AG09319 (cell line): ENCODE results near the gene XRRA1.

Source experiments
- DNase-seq: peaks from one replicate; pipeline ENCODE4 v3.0.0-alpha.2; 2010; ENCODE audit warnings: low read depth; ENCODE audit errors: extremely low read depth
- TF ChIP-seq, protein P1 (sequence below): IDR thresholded peaks from 2 replicates; pipeline ENCODE4 v1.5.1; 2011; ENCODE audit warnings: low read depth, mild to moderate bottlenecking, inconsistent platforms, low read length, moderate library complexity

Gene XRRA1

GRCh38 chr11:74816664-74817063 is 132.2 kb downstream of the XRRA1 start:
- TF ChIP-seq, protein P1, sequence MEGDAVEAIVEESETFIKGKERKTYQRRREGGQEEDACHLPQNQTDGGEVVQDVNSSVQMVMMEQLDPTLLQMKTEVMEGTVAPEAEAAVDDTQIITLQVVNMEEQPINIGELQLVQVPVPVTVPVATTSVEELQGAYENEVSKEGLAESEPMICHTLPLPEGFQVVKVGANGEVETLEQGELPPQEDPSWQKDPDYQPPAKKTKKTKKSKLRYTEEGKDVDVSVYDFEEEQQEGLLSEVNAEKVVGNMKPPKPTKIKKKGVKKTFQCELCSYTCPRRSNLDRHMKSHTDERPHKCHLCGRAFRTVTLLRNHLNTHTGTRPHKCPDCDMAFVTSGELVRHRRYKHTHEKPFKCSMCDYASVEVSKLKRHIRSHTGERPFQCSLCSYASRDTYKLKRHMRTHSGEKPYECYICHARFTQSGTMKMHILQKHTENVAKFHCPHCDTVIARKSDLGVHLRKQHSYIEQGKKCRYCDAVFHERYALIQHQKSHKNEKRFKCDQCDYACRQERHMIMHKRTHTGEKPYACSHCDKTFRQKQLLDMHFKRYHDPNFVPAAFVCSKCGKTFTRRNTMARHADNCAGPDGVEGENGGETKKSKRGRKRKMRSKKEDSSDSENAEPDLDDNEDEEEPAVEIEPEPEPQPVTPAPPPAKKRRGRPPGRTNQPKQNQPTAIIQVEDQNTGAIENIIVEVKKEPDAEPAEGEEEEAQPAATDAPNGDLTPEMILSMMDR = no peak

GRCh38 chr11:74815966-74816365 is 132.9 kb downstream of the XRRA1 start:
- DNase-seq = no peak
- TF ChIP-seq, protein P1 = no peak

More at GRCh38 chr11:74816664-74817063, 132.2 kb downstream of the XRRA1 start:
- DNase-seq = no peak

GRCh38 chr11:74809801-74810200 is 139.1 kb downstream of the XRRA1 start:
- no peak for DNase-seq
- TF ChIP-seq, protein P1 = no peak

- TF ChIP-seq, protein P1 = no peak
- no peak for DNase-seq
These were observed 142.6 kb downstream of the XRRA1 start for GRCh38 chr11:74806267-74806666.

DNA sequence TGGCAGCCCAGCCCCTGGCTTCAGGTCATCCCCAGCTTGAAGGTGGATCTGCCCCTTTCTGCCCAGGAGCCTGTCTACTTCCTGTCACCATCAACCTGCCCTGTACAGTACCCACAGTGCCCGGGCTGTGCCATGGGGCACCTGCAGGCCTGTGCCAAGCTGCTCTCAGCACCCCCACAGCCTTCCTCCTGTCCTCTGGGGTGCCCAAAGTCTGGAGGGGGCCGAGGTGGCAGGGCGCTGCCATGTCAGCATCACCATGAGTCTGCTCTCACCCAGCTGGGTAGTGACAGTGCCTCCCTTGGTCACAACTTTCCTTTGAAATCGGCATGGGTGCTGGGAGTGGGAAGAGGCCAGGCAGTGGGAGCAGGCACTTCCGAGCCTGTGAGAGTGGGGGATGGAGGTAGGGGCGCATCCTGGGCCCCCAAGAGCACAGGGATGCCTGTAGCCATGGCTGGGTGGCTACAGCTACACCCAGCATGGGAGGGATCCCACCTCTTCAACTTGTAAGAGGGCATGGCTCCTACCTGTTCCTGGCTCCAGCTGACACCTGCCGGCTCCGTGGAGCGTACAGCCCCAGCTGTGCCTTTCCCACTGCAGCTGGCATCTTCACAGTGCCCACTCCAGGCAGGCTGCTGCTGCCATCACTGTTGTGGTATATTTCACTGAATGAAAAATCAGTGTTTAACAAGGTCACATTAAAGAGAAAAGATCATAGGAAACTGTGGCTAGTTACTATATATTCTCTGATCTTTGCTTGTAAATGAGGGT is 157.4 kb downstream of the XRRA1 start:
- TF ChIP-seq, protein P1 = no peak
- no peak for DNase-seq
